ENCODE results near the gene ICA1L.

Gene ICA1L

DNA sequence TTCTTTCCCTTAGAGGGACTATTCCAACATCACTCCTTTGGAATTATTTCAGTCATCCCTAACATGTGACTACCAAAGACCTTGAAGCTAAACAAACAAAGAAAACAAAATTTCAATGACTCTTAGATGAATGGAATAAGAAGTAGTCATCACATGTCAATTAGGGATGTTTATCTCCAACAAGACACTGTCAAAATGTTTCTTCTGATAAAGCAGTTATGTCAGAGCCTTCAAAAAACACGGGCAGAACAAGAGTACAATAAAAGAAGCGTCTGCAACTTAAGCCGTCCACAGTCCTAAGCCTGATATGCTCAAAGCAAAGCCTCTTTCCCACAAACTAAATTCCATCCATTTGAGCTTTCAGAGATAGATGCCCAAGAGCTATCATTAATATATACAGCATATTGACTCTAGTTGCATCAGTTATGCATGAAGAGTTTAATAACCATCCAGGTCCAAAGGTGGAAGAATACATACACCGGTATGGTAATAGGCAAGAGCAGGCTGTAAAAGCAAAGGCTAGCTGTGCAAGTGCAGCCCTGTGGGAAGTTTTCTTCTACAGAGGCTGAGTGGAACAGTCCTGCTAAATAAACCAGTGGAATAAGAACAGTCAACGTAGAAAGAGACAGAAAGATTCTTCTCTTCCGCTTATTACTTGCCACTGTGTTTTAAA lies 98.1 kb downstream of the ICA1L start:
- H3K36me3 ChIP-seq (ENCODE audit: insufficient read depth, low read length), result peaks cover 30% of the 10 kb centered on the region
- no peaks in the 10 kb centered on the region for H3K27me3 ChIP-seq (ENCODE audit: insufficient read depth, low read length)
- no peak overlapping the region for H3K4me3 ChIP-seq (ENCODE audit: low read length)
- no peak overlapping the region for H3K9ac ChIP-seq (ENCODE audit: low read depth, low read length)
- WGBS, result 97% methylated on average over 6 of the region's 6 CpGs
- H3K4me1 ChIP-seq (ENCODE audit: insufficient read depth, low read length), result peaks cover 8% of the 10 kb centered on the region
- no peak overlapping the region for H3K27ac ChIP-seq (ENCODE audit: low read depth, low read length)
- H3K9me3 ChIP-seq (ENCODE audit: insufficient read depth, low read depth, low read length), result no peaks in the 10 kb centered on the region

DNA sequence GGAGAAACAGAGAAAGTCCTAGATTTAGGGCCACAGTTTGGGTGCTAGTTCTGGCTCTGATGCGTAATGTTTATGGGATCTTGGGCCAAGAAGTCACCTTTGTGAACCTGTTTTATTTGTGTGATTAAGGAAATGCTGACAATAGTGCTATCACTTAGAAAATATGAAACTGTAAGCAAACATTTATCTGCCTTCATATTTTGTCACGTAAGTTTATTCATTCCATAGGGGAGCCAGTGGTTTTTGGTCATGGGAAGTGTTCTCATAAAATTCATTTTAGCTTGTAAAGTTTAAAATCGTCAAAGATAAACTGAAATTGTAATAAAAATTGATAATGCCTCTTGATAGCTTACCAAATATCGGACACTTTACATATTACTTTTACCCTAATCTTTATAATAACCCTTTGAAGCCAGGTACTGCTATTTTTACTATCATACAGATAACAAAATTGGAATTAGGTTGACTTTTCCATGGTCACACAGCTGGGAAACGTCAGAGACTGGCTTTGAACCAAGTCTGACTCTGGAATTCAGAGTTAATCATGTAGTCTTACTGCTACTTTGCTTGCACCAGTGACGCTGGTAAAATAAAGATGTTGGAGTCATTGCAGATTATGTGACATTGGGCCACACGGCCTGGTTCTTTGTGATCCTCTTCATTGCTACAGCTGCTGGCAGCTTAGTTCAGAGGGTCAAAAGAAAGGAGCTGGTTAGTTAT lies 99.7 kb downstream of the ICA1L start:
- H3K4me3 ChIP-seq (ENCODE audit: low read length), result no peak overlapping the region
- H3K36me3 ChIP-seq (ENCODE audit: insufficient read depth, low read length), result peaks cover 29% of the 10 kb centered on the region
- no peak overlapping the region for H3K27ac ChIP-seq (ENCODE audit: low read depth, low read length)
- H3K9me3 ChIP-seq (ENCODE audit: insufficient read depth, low read depth, low read length), result no peaks in the 10 kb centered on the region
- 95% methylated on average over 7 of the region's 7 CpGs for WGBS
- H3K4me1 ChIP-seq (ENCODE audit: insufficient read depth, low read length), result peaks cover 8% of the 10 kb centered on the region
- no peaks in the 10 kb centered on the region for H3K27me3 ChIP-seq (ENCODE audit: insufficient read depth, low read length)
- no peak overlapping the region for H3K9ac ChIP-seq (ENCODE audit: low read depth, low read length)

DNA sequence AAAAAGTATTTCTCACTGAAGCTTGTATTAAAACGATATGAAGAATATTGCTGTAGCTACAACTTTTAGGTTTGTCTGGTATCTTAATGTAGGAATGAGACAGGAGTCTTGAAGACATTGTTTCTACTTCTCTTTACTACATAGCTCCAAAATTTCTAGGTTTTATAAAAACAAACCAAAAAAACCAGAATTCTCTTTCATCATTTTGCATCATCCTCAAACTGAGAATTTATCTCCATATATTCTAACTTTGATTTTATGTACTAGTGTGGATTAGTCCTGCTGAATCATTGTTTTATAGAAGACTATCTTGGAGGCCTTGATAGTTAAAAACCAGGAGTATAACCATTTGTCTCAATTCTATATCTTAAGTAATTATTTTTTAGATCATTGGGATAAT lies 100.2 kb downstream of the ICA1L start:
- Histone ChIP-seq H3K4me1 (ENCODE audit: insufficient read depth, low read length) (peaks cover 8% of the 10 kb centered on the region), H3K9me3 (ENCODE audit: insufficient read depth, low read depth, low read length) (no peaks in the 10 kb centered on the region), H3K27ac (ENCODE audit: low read depth, low read length) (no peak overlapping the region), H3K27me3 (ENCODE audit: insufficient read depth, low read length) (no peaks in the 10 kb centered on the region), H3K36me3 (ENCODE audit: insufficient read depth, low read length) (peaks cover 32% of the 10 kb centered on the region), H3K9ac (ENCODE audit: low read depth, low read length) (no peak overlapping the region), H3K4me3 (ENCODE audit: low read length) (no peak overlapping the region)
- WGBS, result 95% methylated on average over 1 of the region's 1 CpG

DNA sequence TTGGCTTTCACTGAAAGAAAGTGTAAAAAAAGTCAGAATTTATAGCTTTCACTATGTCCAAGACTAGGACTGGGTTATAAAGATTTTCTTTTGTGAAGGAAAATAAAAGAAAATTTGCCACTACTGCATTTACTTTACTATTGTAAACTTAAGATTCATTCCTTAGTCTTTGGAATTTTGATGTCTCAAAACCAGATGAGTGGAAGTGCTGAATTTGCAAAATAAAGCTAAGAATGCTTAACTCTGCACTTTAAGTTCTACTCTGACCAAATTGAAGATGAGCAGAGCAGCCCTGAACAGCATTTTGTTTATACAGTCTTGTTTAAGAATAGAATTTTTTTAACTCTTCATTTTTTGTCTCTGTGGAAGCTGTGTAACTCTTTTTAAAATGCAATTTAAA lies 102.4 kb downstream of the ICA1L start:
- Histone ChIP-seq H3K4me3 (ENCODE audit: low read length) (no peak overlapping the region), H3K4me1 (ENCODE audit: insufficient read depth, low read length) (peaks cover 8% of the 10 kb centered on the region), H3K36me3 (ENCODE audit: insufficient read depth, low read length) (peaks cover 34% of the 10 kb centered on the region), H3K27me3 (ENCODE audit: insufficient read depth, low read length) (no peaks in the 10 kb centered on the region), H3K27ac (ENCODE audit: low read depth, low read length) (no peak overlapping the region), H3K9ac (ENCODE audit: low read depth, low read length) (no peak overlapping the region), H3K9me3 (ENCODE audit: insufficient read depth, low read depth, low read length) (no peaks in the 10 kb centered on the region)

DNA sequence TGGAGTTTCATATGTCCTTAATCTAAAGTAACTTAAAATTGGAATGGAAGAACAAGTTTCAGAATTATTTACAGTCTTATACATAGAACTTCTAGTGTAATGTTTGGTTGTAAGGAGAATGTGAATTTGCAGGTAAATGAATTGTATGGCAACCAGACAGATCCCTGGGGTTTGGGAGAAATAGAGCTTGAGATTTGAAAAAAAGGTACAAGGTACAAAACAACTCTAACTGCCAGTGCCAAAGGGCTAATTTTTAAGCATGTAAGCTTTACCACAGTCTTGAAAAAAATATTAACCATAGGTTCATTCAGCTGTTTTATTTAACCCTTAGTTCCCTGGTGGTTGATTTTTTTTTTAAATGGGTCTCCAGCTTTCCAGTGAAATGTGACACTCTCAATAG lies 103.3 kb downstream of the ICA1L start:
- peaks cover 32% of the 10 kb centered on the region for H3K36me3 ChIP-seq (ENCODE audit: insufficient read depth, low read length)
- H3K9ac ChIP-seq (ENCODE audit: low read depth, low read length), result no peak overlapping the region
- no peak overlapping the region for H3K4me3 ChIP-seq (ENCODE audit: low read length)
- H3K27ac ChIP-seq (ENCODE audit: low read depth, low read length), result no peak overlapping the region
- no peaks in the 10 kb centered on the region for H3K27me3 ChIP-seq (ENCODE audit: insufficient read depth, low read length)
- H3K9me3 ChIP-seq (ENCODE audit: insufficient read depth, low read depth, low read length), result no peaks in the 10 kb centered on the region
- H3K4me1 ChIP-seq (ENCODE audit: insufficient read depth, low read length), result peaks cover 8% of the 10 kb centered on the region

DNA sequence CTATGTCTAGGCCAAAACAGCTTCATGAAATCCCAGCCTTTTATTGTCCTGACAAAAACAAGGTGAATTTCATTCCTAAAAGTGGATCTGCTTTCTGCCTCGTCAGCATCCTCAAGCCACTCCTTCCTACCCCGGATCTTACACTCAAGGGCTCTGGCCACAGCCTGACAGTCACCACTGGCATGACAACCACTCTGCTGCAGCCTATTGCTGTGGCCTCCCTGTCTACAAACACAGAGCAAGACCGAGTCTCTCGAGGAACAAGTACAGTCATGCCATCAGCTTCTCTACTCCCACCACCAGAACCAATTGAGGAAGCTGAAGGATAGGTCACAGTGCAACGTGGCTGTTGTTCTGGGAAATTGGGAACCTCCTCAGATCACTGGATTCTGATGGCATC lies 106.1 kb downstream of the ICA1L start:
- WGBS, result 94% methylated on average over 5 of the region's 5 CpGs
- Histone ChIP-seq H3K36me3 (ENCODE audit: insufficient read depth, low read length) (peaks cover 24% of the 10 kb centered on the region), H3K4me1 (ENCODE audit: insufficient read depth, low read length) (peaks cover 8% of the 10 kb centered on the region), H3K4me3 (ENCODE audit: low read length) (no peak overlapping the region), H3K9ac (ENCODE audit: low read depth, low read length) (no peak overlapping the region), H3K27ac (ENCODE audit: low read depth, low read length) (no peak overlapping the region), H3K27me3 (ENCODE audit: insufficient read depth, low read length) (no peaks in the 10 kb centered on the region), H3K9me3 (ENCODE audit: insufficient read depth, low read depth, low read length) (no peaks in the 10 kb centered on the region)

DNA sequence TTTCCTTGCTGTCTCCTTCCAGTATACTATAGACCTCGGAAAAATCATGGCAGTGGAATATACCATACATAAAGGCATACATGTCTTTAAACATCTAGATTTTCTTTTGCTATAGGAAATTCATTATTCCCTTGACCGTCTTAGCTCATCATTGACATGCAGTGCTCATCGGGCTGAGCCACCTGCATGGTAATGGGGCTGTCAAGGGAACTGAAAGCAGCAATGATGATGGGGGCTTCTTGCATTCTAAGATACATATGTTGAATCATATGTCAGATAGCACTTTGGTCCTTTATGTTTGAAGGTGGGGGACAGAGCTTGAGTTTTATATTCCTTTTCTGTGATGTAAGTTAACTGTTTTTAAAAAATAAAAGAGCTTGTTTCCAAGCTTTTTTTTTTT lies 106.6 kb downstream of the ICA1L start:
- H3K9ac ChIP-seq (ENCODE audit: low read depth, low read length), result no peak overlapping the region
- peaks cover 26% of the 10 kb centered on the region for H3K36me3 ChIP-seq (ENCODE audit: insufficient read depth, low read length)
- peaks cover 8% of the 10 kb centered on the region for H3K4me1 ChIP-seq (ENCODE audit: insufficient read depth, low read length)
- H3K27me3 ChIP-seq (ENCODE audit: insufficient read depth, low read length), result no peaks in the 10 kb centered on the region
- H3K9me3 ChIP-seq (ENCODE audit: insufficient read depth, low read depth, low read length), result no peaks in the 10 kb centered on the region
- H3K27ac ChIP-seq (ENCODE audit: low read depth, low read length), result no peak overlapping the region
- no peak overlapping the region for H3K4me3 ChIP-seq (ENCODE audit: low read length)
- WGBS, result 97% methylated on average over 3 of the region's 3 CpGs

DNA sequence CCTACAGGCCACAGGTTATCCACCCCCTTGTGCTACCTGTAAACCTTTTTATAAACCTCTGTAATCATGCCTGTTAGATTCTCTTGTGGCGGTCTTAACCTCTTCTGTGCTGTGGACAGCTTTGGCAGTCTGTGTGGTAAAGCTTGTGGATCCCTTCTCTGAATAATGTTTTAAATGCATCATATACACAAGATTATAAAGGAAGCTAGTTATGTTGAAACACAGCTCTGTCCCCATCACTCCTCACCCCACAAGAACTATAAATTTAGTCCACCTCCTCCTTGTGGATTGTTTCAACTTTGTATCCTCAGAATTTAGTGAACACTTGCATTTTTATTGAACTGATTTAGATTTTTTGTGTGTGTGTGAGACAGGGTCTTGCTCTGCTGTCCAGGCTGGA lies 107.7 kb downstream of the ICA1L start:
- WGBS, result no CpG with 5 or more reads among the region's 1 CpG
- Histone ChIP-seq H3K4me1 (ENCODE audit: insufficient read depth, low read length) (peaks cover under 1% of the 10 kb centered on the region), H3K27ac (ENCODE audit: low read depth, low read length) (no peak overlapping the region), H3K4me3 (ENCODE audit: low read length) (no peak overlapping the region), H3K9me3 (ENCODE audit: insufficient read depth, low read depth, low read length) (no peaks in the 10 kb centered on the region), H3K36me3 (ENCODE audit: insufficient read depth, low read length) (peaks cover 33% of the 10 kb centered on the region), H3K27me3 (ENCODE audit: insufficient read depth, low read length) (no peaks in the 10 kb centered on the region), H3K9ac (ENCODE audit: low read depth, low read length) (no peak overlapping the region)

DNA sequence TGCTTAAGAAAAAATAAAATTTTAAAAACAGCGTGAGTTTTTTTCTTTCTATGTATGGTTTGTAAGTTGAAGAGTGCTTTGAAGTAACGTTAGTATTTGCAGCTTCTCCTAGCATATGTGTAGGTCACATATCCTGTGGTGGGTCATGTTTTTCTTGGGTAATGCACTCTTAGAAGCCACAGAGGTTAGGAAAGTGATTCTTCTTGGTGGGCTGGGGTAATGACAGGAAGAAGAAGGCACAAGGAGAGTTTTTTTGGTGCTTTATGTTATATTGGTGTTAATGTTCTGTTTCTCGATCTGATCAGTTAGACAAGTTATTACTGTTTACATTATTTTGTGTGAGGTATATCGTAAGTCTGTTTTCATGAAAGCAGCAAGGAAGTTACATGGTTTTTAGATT lies 109.0 kb downstream of the ICA1L start:
- 86% methylated on average over 3 of the region's 4 CpGs for WGBS
- H3K36me3 ChIP-seq (ENCODE audit: insufficient read depth, low read length), result peaks cover 46% of the 10 kb centered on the region

DNA sequence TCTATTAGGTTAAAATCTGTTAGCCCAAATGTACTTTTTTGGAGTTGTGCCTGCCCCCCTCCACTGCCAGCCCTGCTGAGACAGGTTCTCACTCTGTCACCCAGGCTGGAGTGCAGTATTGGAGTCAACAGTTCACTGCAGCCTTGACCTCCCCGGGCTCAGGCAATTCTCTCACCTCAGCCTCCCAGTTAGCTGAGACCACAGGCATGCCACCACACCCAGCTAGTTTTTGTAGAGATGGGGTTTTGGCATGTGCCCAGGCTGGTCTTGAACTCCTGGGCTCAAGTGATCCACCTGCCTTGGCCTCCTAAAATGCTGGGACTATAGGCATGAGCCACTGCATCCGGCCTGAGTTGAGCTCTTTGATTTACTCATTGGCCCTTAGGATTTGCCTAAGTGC lies 110.7 kb downstream of the ICA1L start:
- no peak overlapping the region for H3K27ac ChIP-seq (ENCODE audit: low read depth, low read length)
- H3K27me3 ChIP-seq (ENCODE audit: insufficient read depth, low read length), result no peaks in the 10 kb centered on the region
- no peaks in the 10 kb centered on the region for H3K9me3 ChIP-seq (ENCODE audit: insufficient read depth, low read depth, low read length)
- no peaks in the 10 kb centered on the region for H3K4me1 ChIP-seq (ENCODE audit: insufficient read depth, low read length)
- WGBS, result 89% methylated on average over 2 of the region's 2 CpGs
- no peak overlapping the region for H3K9ac ChIP-seq (ENCODE audit: low read depth, low read length)
- H3K36me3 ChIP-seq (ENCODE audit: insufficient read depth, low read length), result peaks cover 54% of the 10 kb centered on the region
- no peak overlapping the region for H3K4me3 ChIP-seq (ENCODE audit: low read length)

More for the DNA sequence above, 109.0 kb downstream of the ICA1L start:
- no peaks in the 10 kb centered on the region for H3K9me3 ChIP-seq (ENCODE audit: insufficient read depth, low read depth, low read length)
- H3K9ac ChIP-seq (ENCODE audit: low read depth, low read length), result no peak overlapping the region
- H3K27me3 ChIP-seq (ENCODE audit: insufficient read depth, low read length), result no peaks in the 10 kb centered on the region
- no peak overlapping the region for H3K4me3 ChIP-seq (ENCODE audit: low read length)
- no peak overlapping the region for H3K27ac ChIP-seq (ENCODE audit: low read depth, low read length)
- no peaks in the 10 kb centered on the region for H3K4me1 ChIP-seq (ENCODE audit: insufficient read depth, low read length)

DNA sequence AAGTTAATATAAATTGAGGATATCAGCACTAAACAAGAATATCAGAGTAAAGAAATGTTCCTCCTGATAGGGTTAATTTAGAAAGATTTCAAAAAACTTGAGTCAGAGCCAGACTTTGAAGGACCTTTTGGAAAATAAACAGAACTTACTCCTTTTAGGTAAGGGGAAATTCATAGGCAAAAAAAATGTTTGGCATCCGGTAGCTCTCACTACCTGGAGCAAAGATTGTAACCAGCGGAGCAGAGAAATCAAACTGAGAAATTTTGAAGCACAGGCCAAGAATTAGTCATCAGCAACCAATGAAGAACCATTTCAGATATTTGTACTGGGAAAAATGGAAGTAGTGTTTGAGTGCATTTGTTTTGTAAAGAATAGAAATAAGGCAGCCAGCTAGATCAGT lies 113.0 kb downstream of the ICA1L start:
- Histone ChIP-seq H3K4me1 (ENCODE audit: insufficient read depth, low read length) (no peaks in the 10 kb centered on the region), H3K36me3 (ENCODE audit: insufficient read depth, low read length) (peaks cover 50% of the 10 kb centered on the region), H3K4me3 (ENCODE audit: low read length) (no peak overlapping the region), H3K9me3 (ENCODE audit: insufficient read depth, low read depth, low read length) (no peaks in the 10 kb centered on the region), H3K27ac (ENCODE audit: low read depth, low read length) (no peak overlapping the region), H3K27me3 (ENCODE audit: insufficient read depth, low read length) (no peaks in the 10 kb centered on the region), H3K9ac (ENCODE audit: low read depth, low read length) (no peak overlapping the region)
- WGBS, result 98% methylated on average over 2 of the region's 2 CpGs
